HepG2 (cell line): ENCODE measurements around the gene MTM1. TPM values are rescaled to one million over a fixed set of nuclear protein-coding genes. Genes with fewer than 3 reads are reported as not detected.

ENCODE experiments used
- ATAC-seq: fragments of 200-7000 bp; cut with Tn5 transposase; 3 replicates; pipeline ENCODE4 v1.9.1; 2020; ENCODE audit warnings: mild to moderate bottlenecking, moderate library complexity
- BruUV-seq: library from RNA; stranded (reverse); fragments of 400-500 nt; replicated peaks from 2 replicates; lab custom pipeline; 2021; lab: Mats Ljungman, UMichigan
- CTCF ChIA-PET: fragments of 300-600 bp; formaldehyde crosslinking; extraction: SDS; loops from one replicate; lab custom pipeline; 2021; ENCODE audit warnings: low total read pairs, inconsistent platforms, low intra/inter-chr PET ratio; lab: Yijun Ruan, JAX
- POLR2A ChIA-PET: fragments of 350-600 bp; sonication (Branson Sonifier 250); formaldehyde crosslinking; loops from one replicate; lab custom pipeline; 2020; ENCODE audit warnings: antibody characterized with exemption, inconsistent platforms; lab: Yijun Ruan, JAX
- DNase-seq: peaks from one replicate; pipeline ENCODE4 v3.0.0-alpha.2; 2015; ENCODE audit warnings: low spot score
- FAIRE-seq: peaks from 3 replicates; lab custom pipeline; 2011; peaks lifted over from hg19 to GRCh38; lab: Jason Lieb, UNC
- H2AFZ ChIP-seq: one replicate; pipeline ENCODE4 v1.6.1; 2011; ENCODE audit warnings: low read length, inconsistent platforms
- H3K27ac ChIP-seq: fragments of 300-600 bp; 3 replicates; pipeline ENCODE4 v1.8.0; 2011; ENCODE audit warnings: mixed run types, mild to moderate bottlenecking, mixed read lengths, low read length, inconsistent platforms; ENCODE audit not compliant: insufficient read depth; ENCODE audit errors: extremely low read length
- H3K27me3 ChIP-seq, 2 experiments: fragments of 200-600 bp in 1 of 2; 2 replicates in 1 of 2; 3 replicates in 1 of 2; pipeline versions ENCODE4 v1.6.0 to v1.8.0; 2011; ENCODE audit warnings: low read length in 2 of 2, mild to moderate bottlenecking in 2 of 2, moderate library complexity in 2 of 2, inconsistent platforms in 1 of 2; ENCODE audit not compliant: insufficient read depth in 2 of 2, control insufficient read depth in 1 of 2
- H3K36me3 ChIP-seq, 2 experiments: fragments of 200-600 bp in 1 of 2; replicated peaks in 1 of 2; 2 replicates in 1 of 2; 3 replicates in 1 of 2; pipeline versions ENCODE4 v1.5.1 to v1.8.0; 2011; ENCODE audit warnings: low read length in 2 of 2, inconsistent platforms in 1 of 2; ENCODE audit not compliant: insufficient read depth in 2 of 2, control insufficient read depth in 1 of 2
- H3K4me1 ChIP-seq: 2 replicates; pipeline ENCODE4 v1.5.1; 2012; ENCODE audit warnings: low read length, inconsistent platforms; ENCODE audit not compliant: insufficient read depth
- H3K4me2 ChIP-seq: 2 replicates; pipeline ENCODE4 v1.6.0; 2011; ENCODE audit warnings: low read depth, low read length, inconsistent platforms
- H3K4me3 ChIP-seq, 3 experiments: fragments of 200-600 bp in 1 of 3; sonication (generic), shearing (Covaris generic) in 1 of 3; replicated peaks in 1 of 3; 2 replicates each; pipeline ENCODE4 v1.5.1; 2011 to 2016; ENCODE audit warnings: low read length in 3 of 3, inconsistent platforms in 2 of 3, low read depth in 2 of 3, mild to moderate bottlenecking in 2 of 3, control low read depth in 1 of 3, mixed read lengths in 1 of 3; ENCODE audit not compliant: insufficient read depth in 1 of 3
- H3K79me2 ChIP-seq: one replicate; pipeline ENCODE4 v1.6.1; 2011; ENCODE audit warnings: low read length, inconsistent platforms; ENCODE audit not compliant: insufficient read depth
- H3K9ac ChIP-seq: 2 replicates; pipeline ENCODE4 v1.6.0; 2011; ENCODE audit warnings: mild to moderate bottlenecking, low read depth, low read length, inconsistent platforms; ENCODE audit not compliant: insufficient read depth
- H3K9me3 ChIP-seq: 2 replicates; pipeline ENCODE4 v1.5.1; 2012; ENCODE audit warnings: mild to moderate bottlenecking, low read length
- H4K20me1 ChIP-seq: 2 replicates; pipeline ENCODE4 v1.6.0; 2011; ENCODE audit warnings: inconsistent platforms, mild to moderate bottlenecking, low read length, moderate library complexity; ENCODE audit not compliant: insufficient read depth
- ARNTL ChIP-seq: sonication (generic); formaldehyde crosslinking; IDR thresholded peaks from 2 replicates; pipeline ENCODE4 v1.4.0; 2020; ENCODE audit warnings: mild to moderate bottlenecking, missing genetic modification reagents
- FOSL1 ChIP-seq: sonication (generic); formaldehyde crosslinking; IDR thresholded peaks from 2 replicates; pipeline ENCODE4 v1.9.0; 2021; ENCODE audit warnings: missing genetic modification reagents, borderline replicate concordance
- HDAC2 ChIP-seq: sonication (generic); formaldehyde crosslinking; IDR thresholded peaks from 2 replicates; pipeline ENCODE4 v1.4.0; 2020; ENCODE audit warnings: missing genetic modification reagents
- SAFB2 ChIP-seq: sonication (generic); formaldehyde crosslinking; IDR thresholded peaks from 2 replicates; pipeline ENCODE4 v1.5.1; 2020; ENCODE audit warnings: missing genetic modification reagents, low read depth, mild to moderate bottlenecking, borderline replicate concordance
- TAF15 ChIP-seq: fragments of 200-400 bp; formaldehyde crosslinking; IDR thresholded peaks from one replicate; pipeline ENCODE4 v1.6.1; 2018; ENCODE audit warnings: mild to moderate bottlenecking, low read depth, low read length; ENCODE audit not compliant: poor library complexity, severe bottlenecking
- TBX2 ChIP-seq: sonication (generic); formaldehyde crosslinking; IDR thresholded peaks from 2 replicates; pipeline ENCODE4 v1.5.0; 2020; ENCODE audit warnings: missing genetic modification reagents, mild to moderate bottlenecking, borderline replicate concordance
- TOE1 ChIP-seq: sonication (generic); formaldehyde crosslinking; IDR thresholded peaks from 2 replicates; pipeline ENCODE4 v1.4.0; 2020; ENCODE audit warnings: mild to moderate bottlenecking, missing genetic modification reagents
- ZBTB10 ChIP-seq: sonication (generic); formaldehyde crosslinking; IDR thresholded peaks from 2 replicates; pipeline ENCODE4 v1.4.0; 2020; ENCODE audit warnings: missing genetic modification reagents, borderline replicate concordance
- ZFP36 ChIP-seq: fragments of 150-350 bp; IDR thresholded peaks from 2 replicates; pipeline ENCODE4 v1.6.1; 2018; ENCODE audit warnings: borderline replicate concordance, low read length, low read depth; ENCODE audit not compliant: partially characterized antibody
- ZNF18 ChIP-seq: sonication (generic); formaldehyde crosslinking; IDR thresholded peaks from 2 replicates; pipeline ENCODE4 v1.8.0; 2022; ENCODE audit warnings: mild to moderate bottlenecking, missing genetic modification reagents; ENCODE audit not compliant: insufficient replicate concordance
- ZNF629 ChIP-seq: sonication (generic); formaldehyde crosslinking; conservative IDR thresholded peaks from 2 replicates; pipeline ENCODE4 v1.5.0; 2020; ENCODE audit warnings: missing genetic modification reagents
- ZNF773 ChIP-seq: sonication (generic); formaldehyde crosslinking; IDR thresholded peaks from 2 replicates; pipeline ENCODE4 v1.4.0; 2020; ENCODE audit warnings: missing genetic modification reagents, borderline replicate concordance
- in situ Hi-C: cut with HindIII; loops from 2 replicates; pipeline ENCODE4 v1.10.0; 2017; ENCODE audit warnings: low pct_unique_long_range_greater_than_20kb; ENCODE audit not compliant: extremely low pct_ligation_motif_present
- intact Hi-C: fragments of 100-400 bp; cut with micrococcal nuclease; formaldehyde crosslinking; loops from one replicate; pipeline ENCODE4 v1.10.0; 2022; ENCODE audit not compliant: unreplicated experiment
- polyA plus RNA-seq, 8 experiments: library from polyadenylated mRNA; depleted of rRNA in 3 of 8; stranded (reverse) in 7 of 8; unstranded in 1 of 8; fragments of >200 nt; fragmentation: Illumina TruSeq in 4 of 8; extraction: Trizol in 4 of 8; gene quantifications; 2 replicates each; pipeline versions ENCODE4 v1.2.1 to v1.2.3, GENCODE V29; 2011 to 2016; ENCODE audit warnings: low read depth in 4 of 8, missing spikeins in 1 of 8, mixed read lengths in 1 of 8; ENCODE audit not compliant: insufficient read depth in 1 of 8
- total RNA-seq, 5 experiments: library from RNA; depleted of rRNA; stranded (reverse); fragments of >200 nt; fragmentation: Illumina TruSeq; extraction: Trizol; gene quantifications; 2 replicates each; pipeline ENCODE4 v1.2.3, GENCODE V29; 2016; ENCODE audit warnings: low read depth in 1 of 5
- TF ChIP-seq, protein P1 (sequence below): sonication (generic); formaldehyde crosslinking; IDR thresholded peaks from 2 replicates; pipeline ENCODE4 v1.8.1; 2023; ENCODE audit warnings: mild to moderate bottlenecking, missing genetic modification reagents, borderline replicate concordance
- TF ChIP-seq, protein P2 (sequence below): sonication (generic); formaldehyde crosslinking; IDR thresholded peaks from 2 replicates; pipeline ENCODE4 v1.5.0; 2020; ENCODE audit warnings: missing genetic modification reagents

MTM1 gene
- total and polyA plus RNA-seq, 2 of the 13 experiments (the other 11 are each of a cell fraction or from before 2014, with no cell fraction given): 12.0 to 15.2 TPM

DNA sequence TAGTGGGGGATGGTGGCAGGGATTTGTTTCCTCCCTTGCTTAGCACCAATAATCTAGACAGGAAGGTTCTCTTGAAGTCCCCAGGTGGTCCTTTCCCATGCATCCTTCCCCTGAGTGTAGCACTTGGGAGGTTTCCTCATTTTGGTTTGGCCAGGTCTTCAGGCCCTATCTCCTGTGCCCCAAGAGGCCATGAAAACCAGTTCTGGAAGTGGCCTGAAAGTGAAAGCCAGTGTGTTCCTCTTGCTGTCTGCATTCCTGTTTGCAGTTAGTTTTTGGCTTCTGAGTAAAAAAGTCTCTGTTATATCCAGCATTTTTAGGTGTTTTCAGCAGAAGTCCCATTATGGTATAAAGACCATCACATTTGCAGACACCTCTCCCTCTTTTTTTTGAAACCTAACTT lies 59.5 kb downstream of the MTM1 start:
- Histone ChIP-seq H4K20me1 (no peaks in the 10 kb centered on the region), H3K79me2 (no peaks in the 10 kb centered on the region), H3K36me3 (peaks cover 3 to 14% of the 10 kb centered on the region in 2 experiments; a peak in 3 of 5 replicates), H3K4me1 (no peaks in the 10 kb centered on the region), H3K4me2 (no peak overlapping the region), H3K27me3 (no peaks in the 10 kb centered on the region), H3K27ac (no peak overlapping the region), H3K9me3 (no peaks in the 10 kb centered on the region), H3K9ac (no peak overlapping the region), H2AFZ (no peak overlapping the region), H3K4me3 (no peak overlapping the region)
- POLR2A ChIA-PET: no interaction called here
- no TSS peak for BruUV-seq
- FAIRE-seq: no peak
- in situ Hi-C loops (no loop called here), intact Hi-C loops (no loop called here)
- no peak for DNase-seq
- ATAC-seq: no peak
- CTCF ChIA-PET: no interaction called here
- TF ChIP-seq HDAC2 (no peak), FOSL1 (CRISPR knock-in tag) (no peak), SAFB2 (no peak), ZNF18 (no peak), TAF15 (no peak), TOE1 (no peak), ZFP36 (no peak), ZNF629 (CRISPR knock-in tag) (no peak), ZBTB10 (no peak), ARNTL (no peak), TBX2 (CRISPR knock-in tag) (no peak), ZNF773 (no peak)
- TF ChIP-seq, protein P1, sequence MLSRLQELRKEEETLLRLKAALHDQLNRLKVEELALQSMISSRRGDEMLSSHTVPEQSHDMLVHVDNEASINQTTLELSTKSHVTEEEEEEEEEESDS (CRISPR knock-in tag): no peak
- TF ChIP-seq, protein P2, sequence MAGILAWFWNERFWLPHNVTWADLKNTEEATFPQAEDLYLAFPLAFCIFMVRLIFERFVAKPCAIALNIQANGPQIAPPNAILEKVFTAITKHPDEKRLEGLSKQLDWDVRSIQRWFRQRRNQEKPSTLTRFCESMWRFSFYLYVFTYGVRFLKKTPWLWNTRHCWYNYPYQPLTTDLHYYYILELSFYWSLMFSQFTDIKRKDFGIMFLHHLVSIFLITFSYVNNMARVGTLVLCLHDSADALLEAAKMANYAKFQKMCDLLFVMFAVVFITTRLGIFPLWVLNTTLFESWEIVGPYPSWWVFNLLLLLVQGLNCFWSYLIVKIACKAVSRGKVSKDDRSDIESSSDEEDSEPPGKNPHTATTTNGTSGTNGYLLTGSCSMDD: no peak
